Pulmonary artery endothelial cell (primary cell): ENCODE results near the gene INTS1. TPM values are rescaled to one million over a fixed set of nuclear protein-coding genes. Genes with fewer than 3 reads are reported as not detected.

Experiments
- DNase-seq: peaks from one replicate; pipeline ENCODE4 v3.0.0-alpha.2; 2011; ENCODE audit warnings: low read depth, low spot score
- total RNA-seq: library from RNA; depleted of rRNA; stranded (reverse); fragments of >200 nt; gene quantifications from 2 replicates; pipeline ENCODE4 v1.2.3, GENCODE V29; 2014

INTS1 gene
- total RNA-seq, 1 donor from 2014 or later = 38.6 TPM

DNA sequence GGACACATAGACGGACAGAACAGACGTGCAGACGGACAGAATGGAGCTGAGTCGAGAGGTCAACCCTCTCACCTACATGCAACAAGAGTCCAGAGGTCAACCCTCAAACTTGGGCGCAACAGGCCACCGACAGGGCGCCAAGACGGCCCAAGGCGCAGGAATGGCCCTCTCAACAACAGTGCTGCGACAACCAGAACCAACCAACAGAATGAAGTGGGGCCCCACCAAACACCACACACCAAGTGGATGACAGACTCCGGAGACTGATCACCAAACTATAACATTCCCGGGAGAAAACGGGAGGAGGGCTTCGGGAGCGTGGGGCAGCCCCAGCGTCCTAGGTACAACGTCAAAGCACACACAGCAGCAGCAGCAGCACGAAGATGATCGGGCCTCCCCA lies 13.4 kb downstream of the INTS1 start:
- DNase-seq = no peak

DNA sequence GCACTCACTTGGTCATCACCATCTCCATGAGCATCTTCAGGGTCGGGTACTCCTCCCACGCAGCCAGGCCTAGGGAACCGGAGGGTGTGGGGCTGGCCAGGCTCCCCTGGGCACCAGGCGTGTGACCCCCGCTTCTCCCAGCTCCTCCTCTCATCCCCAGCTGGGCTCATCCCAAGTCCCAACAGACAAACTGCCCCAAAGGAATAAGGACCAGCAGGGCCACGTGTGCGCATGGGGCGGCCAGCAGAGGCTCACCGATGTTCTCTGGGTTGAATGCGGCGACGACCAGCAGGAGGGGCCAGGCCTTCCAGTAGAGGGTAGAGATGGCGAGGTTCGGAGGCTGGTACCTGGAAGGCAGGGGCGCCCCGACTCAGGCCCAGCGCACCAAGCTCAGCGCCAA lies 14.9 kb downstream of the INTS1 start:
- DNase-seq = no peak

- no peak for DNase-seq
Observed at GRCh38 chr7:1488016-1488415, 16.2 kb downstream of the INTS1 start.

- no peak for DNase-seq
Observed at GRCh38 chr7:1487466-1487865, 16.7 kb downstream of the INTS1 start.

- DNase-seq = no peak
Observed at GRCh38 chr7:1486571-1486970, 17.6 kb downstream of the INTS1 start.

DNA sequence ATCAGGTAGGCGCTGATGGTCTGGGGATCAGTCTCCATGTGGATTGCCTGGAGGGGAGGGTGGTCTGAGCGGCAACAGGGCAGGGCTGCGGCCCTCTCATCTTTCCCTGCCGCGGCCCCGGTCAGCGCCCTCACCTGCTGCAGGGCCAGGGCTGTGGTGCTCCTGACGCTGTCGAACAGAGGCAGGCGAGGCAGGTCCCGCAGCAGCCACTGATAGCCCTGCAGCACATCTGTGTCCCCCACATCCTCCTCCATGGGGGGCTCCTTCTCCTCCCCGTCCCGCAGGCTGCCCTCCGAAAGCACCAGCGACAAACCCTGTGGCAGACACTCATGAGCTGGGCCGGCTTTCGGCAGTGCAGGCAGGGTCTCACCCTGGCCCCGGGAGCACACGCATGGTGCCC lies 19.0 kb downstream of the INTS1 start:
- DNase-seq = no peak

DNA sequence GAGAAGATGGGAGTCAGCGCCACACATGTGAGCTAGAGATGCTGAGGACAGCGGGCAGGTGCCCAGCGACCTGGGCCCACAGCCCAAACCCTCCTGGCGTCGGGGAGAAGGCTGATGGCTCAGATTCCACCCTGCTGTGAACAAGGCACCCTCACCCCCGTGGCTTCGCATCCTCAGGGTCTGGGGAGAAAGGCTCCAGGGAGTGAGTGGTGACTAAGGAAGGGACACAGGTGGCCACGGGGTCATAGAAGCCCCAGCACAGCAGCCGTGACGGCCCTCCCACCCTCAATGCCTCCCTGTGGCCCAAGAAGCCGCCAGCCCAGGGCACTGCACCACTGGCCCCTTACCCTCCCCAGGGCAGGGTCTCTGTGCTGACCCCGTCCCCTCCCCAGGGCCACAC lies 19.6 kb downstream of the INTS1 start:
- no peak for DNase-seq

DNA sequence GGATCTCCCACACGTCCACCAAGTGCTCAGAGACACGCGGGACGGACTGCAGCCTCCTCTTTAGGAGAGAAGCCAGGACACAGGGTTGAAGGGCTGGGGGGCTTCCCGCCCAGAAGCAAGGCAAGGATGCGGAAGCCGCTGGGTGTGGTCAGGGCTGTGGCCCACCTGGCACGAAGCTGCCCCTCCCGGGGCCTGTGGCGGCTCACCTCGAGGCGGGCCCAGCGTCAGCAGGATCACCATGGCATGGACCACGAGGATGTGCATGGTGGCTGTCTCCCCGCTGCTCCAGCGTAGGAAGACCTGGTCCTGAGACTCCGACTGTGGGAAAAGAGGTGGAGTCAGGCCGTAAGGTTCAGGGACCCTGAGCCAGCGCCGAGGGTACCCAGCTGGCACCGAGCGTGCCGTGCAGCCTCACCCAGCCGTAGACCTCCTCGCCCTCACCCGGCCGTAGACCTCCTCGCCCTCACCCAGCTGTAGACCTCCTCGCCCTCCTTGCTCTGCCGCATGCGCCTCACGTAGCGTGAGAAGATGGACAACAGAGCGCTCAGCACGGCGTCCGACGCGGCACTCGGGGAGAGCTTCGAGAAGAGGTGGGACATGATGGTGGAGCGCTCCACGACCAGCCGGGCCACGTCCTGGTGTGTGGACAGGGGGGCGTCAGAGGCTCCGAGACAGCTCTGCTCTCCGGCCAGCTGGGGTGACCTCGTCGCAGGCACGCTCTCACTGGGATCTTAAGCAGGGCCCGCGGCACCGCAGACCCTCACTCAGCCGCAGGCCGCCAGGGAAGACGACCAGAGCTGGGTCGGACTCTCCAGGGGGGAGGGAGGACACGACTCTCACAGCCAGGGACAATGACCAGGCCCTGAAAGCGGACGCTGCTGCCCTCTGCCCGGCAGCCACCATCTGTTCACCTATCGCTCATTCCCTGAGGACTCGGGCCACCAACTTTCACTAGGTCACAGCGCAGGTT lies 20.4 kb downstream of the INTS1 start:
- DNase-seq = no peak

GRCh38 chr7:1483079-1483478 lies 21.1 kb downstream of the INTS1 start:
- DNase-seq = no peak

- no peak for DNase-seq
Observed at GRCh38 chr7:1481300-1481699, 22.9 kb downstream of the INTS1 start.

DNA sequence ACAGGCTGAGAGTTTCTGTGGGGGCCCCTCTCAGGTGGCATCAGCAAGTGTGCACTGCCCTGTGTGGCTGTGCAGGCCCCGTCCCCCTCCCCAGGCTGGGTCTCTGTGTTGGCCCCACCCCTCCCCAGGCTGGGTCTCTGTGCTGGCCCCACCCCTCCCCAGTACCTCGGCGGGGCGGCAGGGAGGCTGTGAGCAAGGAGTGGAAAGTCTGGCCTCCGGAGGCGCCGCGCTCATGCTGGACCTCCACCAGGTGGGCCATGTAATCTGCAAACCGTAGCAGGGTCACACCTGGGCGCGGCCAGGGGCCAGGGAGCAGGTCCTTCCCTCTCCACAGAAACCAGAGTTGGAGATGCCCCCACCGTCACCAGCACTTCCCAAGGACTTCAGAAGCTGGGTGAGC lies 23.5 kb downstream of the INTS1 start:
- DNase-seq = no peak

DNA sequence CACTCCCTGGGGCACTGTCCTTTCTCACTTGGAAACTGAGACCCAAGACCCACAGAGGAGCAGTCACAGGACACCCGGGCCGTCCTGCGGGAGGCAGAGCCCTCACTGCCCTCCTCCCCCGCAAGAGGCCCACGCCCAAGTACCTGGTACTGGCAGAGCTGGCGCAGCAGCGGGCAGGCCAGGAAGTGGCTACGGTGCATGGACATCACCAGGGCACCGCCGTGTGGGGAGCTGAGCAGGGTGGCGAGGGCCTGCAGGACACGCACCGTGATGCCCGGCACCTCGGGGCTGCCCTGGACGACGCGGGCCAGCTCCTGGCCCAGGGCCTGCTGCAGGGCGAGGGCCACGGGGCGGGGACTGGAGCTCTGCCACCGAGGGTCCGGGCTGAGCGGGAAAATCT lies 24.9 kb downstream of the INTS1 start:
- DNase-seq = no peak

DNA sequence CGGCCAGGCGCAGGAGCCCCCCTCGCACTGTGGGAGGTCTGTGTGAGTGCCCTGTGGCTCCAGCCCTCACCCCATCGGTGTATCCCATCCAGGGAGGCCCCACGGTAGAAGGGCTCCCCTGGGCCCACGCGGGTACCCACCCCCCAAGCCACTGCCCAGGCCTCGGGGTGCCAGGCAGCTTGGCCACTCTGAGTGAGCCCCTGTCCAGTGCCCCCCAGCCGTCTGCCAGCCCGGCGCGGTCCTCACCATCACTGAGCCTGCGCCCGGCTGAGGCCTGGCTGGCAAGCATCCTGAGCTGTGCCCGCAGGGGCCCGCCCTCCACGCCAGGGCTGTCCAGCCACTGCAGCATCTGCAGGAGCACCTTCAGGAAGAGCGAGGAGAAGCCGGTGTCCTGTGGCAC lies 25.7 kb downstream of the INTS1 start:
- no peak for DNase-seq

GRCh38 chr7:1476859-1477258 lies 27.3 kb downstream of the INTS1 start:
- no peak for DNase-seq

DNA sequence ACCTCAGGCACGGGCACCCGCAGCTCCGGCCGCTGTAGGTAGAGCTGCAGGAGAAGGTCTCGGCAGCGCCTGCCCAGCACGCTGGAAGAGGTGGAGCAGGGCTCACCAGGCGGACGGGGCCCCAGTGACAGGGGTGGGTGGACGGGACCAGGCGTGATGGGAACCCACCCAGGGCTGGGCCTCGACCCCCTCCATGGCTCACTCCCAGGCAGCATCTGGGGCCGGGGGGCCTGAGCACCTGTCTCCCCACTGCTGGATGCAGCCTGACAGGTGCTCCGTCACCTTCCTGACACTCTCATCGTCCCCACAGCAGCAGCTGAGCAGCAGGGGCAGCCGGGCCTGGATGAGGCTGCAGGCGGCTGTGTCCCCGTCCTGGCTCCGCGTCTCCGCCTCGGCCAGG lies 28.2 kb downstream of the INTS1 start:
- no peak for DNase-seq

DNA sequence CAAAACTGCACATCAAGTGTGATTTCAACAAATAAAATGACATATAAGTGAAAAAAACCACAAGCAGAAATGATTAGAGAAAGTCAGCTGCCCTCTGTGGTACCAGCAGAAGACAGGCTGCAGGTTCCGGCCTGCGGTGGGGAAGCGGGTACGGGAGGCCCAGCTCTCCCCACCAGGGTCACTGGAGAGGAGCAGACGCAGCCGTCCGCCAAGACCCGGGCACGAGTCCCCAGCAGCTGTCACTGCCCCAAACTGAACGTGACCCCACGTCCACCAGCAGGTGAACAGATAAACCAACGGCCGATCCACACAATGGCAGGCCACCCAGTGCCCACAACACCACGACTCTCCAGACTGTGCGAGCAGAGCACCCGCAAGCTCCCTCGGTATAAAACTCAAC lies 28.8 kb downstream of the INTS1 start:
- DNase-seq = no peak

- DNase-seq = no peak
Observed at GRCh38 chr7:1474736-1475135, 29.5 kb downstream of the INTS1 start.

DNA sequence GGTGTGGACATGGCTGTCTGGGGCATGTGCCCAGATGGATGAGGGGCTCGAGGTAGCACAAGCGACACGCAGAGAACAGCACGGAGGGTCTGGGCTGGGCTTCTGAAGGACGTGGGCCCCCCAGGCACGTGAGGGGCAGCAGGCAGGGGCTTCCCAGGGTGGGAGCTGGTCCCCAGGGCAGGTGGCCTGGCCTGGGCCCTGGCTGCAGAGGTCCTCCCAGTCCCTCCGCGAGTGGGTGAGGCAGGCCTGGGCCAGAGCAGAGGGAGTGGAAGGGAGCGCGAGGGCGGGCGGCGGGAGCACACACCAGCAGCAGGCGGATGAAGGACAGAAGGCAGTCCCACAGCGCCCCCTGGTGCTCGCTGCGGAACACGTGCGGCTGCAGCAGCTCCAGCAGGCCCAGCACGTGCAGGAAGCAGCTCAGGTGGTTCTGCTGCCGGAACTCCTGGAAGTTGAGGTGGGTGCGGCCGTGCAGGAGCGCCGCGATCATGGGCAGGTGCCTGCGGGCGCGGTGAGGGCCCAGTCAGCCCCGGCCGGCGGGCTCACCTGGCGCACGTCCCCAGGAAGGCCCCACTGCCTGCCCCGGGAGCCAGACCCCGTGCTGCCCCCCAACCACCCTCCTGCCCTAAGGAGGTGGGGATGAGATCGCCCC lies 30.2 kb downstream of the INTS1 start:
- DNase-seq = peak; percentile 36

DNA sequence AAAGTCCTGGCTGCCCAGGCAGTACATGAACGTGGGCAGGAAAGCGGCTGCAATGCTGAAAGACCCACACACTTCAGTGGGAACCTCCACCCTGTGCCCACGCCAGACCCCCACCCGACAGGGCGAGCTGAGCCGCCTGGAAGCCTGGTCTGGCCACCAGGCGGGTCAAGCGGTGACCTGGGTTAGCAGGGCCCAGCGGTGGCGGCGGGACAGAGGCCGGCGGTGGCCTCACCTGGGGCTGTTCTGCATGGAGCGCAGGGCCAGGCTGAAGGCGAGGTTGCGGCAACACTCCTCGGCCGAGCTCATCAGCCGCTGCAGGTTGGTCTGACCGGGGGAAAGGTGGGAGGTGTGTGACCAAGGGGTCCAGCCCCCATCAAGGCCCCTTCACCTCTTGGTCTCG lies 33.3 kb downstream of the INTS1 start:
- DNase-seq = no peak

- DNase-seq = no peak
Observed at GRCh38 chr7:1468643-1469298, 35.4 kb downstream of the INTS1 start.

DNA sequence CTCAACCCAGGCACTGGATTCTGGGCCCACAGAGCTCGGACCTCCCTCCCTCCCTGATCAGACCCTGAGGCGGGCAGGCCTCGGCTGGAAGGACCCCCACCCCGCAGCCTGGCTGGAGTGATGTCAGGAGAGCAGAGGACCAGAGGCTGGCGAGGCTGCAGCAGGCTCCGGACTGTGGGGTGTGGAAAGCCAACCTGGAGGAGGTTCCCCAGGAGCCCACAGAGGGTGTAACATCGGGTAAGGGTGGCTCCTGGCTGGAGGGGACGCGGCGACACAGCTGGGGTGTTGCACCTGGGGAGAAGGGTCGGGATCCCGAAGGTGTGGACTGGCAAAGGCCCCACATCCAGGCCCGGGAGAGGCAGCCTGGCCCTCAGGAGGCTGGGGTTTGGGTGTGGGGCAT lies 36.0 kb downstream of the INTS1 start:
- DNase-seq = no peak

- no peak for DNase-seq
Observed at GRCh38 chr7:1466524-1467271, 37.5 kb downstream of the INTS1 start.
